Activated naive CD4-positive, alpha-beta T cell treated with anti-CD3 and anti-CD28 coated beads, Interleukin-2, amount 10 ng/mL, durations not matched to agents 7 days and 5 days (primary cell): ENCODE measurements around the gene PCDH9.

Experiments used
- CTCF ChIA-PET: fragments of 350-600 bp; sonication (Branson Sonifier 250); formaldehyde crosslinking; loops from one replicate; lab custom pipeline; 2021; ENCODE audit warnings: antibody characterized with exemption; lab: Charles Lee
- DNase-seq: peaks from one replicate; pipeline ENCODE4 v3.0.0-alpha.2; 2020
- H3K27ac Mint-ChIP-seq: one replicate; pipeline ENCODE4 v1.8.0; 2021; ENCODE audit warnings: mild to moderate bottlenecking, moderate library complexity, mixed read lengths
- H3K27me3 Mint-ChIP-seq: one replicate; pipeline ENCODE4 v1.8.0; 2021; ENCODE audit warnings: mild to moderate bottlenecking, mixed read lengths
- H3K36me3 Mint-ChIP-seq: one replicate; pipeline ENCODE4 v1.8.0; 2021; ENCODE audit warnings: mixed read lengths
- H3K4me1 Mint-ChIP-seq: one replicate; pipeline ENCODE4 v1.8.0; 2021; ENCODE audit warnings: mixed read lengths
- H3K4me3 Mint-ChIP-seq: one replicate; pipeline ENCODE4 v1.8.0; 2021; ENCODE audit warnings: mild to moderate bottlenecking, moderate library complexity, mixed read lengths
- H3K9me3 Mint-ChIP-seq: one replicate; pipeline ENCODE4 v1.8.0; 2021; ENCODE audit warnings: mixed read lengths

The PCDH9 gene

GRCh38 chr13:66402066-66402465 lies 828.1 kb downstream of the PCDH9 start:
- Mint-ChIP-seq H3K9me3 (no peaks in the 10 kb centered on the region), H3K36me3 (no peaks in the 10 kb centered on the region), H3K27me3 (no peaks in the 10 kb centered on the region), H3K4me1 (no peaks in the 10 kb centered on the region), H3K27ac (no peak overlapping the region), H3K4me3 (no peak overlapping the region)
- CTCF ChIA-PET = no interaction called here
- no peak for DNase-seq

- no peak for DNase-seq
- H3K27ac Mint-ChIP-seq = no peak overlapping the region
- H3K36me3 Mint-ChIP-seq = no peaks in the 10 kb centered on the region
- CTCF ChIA-PET = no interaction called here
- H3K27me3 Mint-ChIP-seq = no peaks in the 10 kb centered on the region
- H3K9me3 Mint-ChIP-seq = no peaks in the 10 kb centered on the region
- H3K4me1 Mint-ChIP-seq = no peaks in the 10 kb centered on the region
- no peak overlapping the region for H3K4me3 Mint-ChIP-seq
Measured at GRCh38 chr13:66400292-66400691, 829.8 kb downstream of the PCDH9 start.

GRCh38 chr13:66399873-66400272 lies 830.3 kb downstream of the PCDH9 start:
- no peak for DNase-seq
- no peaks in the 10 kb centered on the region for H3K36me3 Mint-ChIP-seq
- H3K4me3 Mint-ChIP-seq = no peak overlapping the region
- CTCF ChIA-PET = no interaction called here
- no peak overlapping the region for H3K27ac Mint-ChIP-seq
- no peaks in the 10 kb centered on the region for H3K9me3 Mint-ChIP-seq
- H3K27me3 Mint-ChIP-seq = no peaks in the 10 kb centered on the region
- H3K4me1 Mint-ChIP-seq = no peaks in the 10 kb centered on the region

- Mint-ChIP-seq H3K27ac (no peak overlapping the region), H3K27me3 (no peaks in the 10 kb centered on the region), H3K4me3 (no peak overlapping the region), H3K4me1 (no peaks in the 10 kb centered on the region), H3K36me3 (no peaks in the 10 kb centered on the region), H3K9me3 (no peaks in the 10 kb centered on the region)
- CTCF ChIA-PET = no interaction called here
- no peak for DNase-seq
Measured at GRCh38 chr13:66397133-66397532, 833.0 kb downstream of the PCDH9 start.

DNA sequence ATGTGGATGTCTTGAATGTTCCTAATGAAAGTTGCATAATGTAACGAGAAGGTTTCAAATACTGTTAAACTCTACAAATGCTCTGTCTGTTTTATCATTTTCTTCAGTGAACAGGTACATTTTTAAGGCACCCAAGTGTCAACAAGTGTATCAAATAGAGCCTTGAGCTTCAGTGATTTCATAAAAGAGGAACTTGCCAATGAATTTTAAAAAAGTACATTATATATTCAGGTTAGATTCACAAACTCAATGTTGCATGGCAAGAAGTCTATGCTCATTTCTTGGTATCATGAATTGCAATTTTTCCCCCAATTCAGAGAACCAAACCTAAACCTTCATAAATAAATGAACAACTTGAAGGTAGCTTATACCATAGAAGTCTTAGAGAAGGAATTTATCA lies 838.8 kb downstream of the PCDH9 start:
- Mint-ChIP-seq H3K27me3 (no peaks in the 10 kb centered on the region), H3K4me3 (no peak overlapping the region), H3K4me1 (no peaks in the 10 kb centered on the region), H3K36me3 (no peaks in the 10 kb centered on the region), H3K27ac (no peak overlapping the region), H3K9me3 (no peaks in the 10 kb centered on the region)
- CTCF ChIA-PET = no interaction called here
- DNase-seq = no peak

DNA sequence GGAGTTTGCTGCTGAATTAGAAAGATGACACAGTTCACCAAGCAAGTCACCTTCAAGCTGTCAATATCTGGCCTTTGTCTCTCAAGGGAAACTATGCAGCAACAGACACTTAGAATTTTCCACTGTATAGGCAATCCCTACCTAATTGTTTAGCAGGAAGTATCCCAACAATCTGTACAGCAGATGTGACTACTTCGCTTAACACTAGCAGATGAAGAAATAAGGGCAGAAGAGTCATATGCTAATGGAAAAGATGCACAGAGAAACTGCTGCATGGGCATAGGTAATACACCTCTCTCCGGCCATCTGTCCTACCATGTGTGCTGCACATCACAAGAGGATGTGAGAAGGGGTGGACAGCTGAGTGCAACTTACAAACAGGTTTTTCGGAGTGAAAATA lies 851.2 kb downstream of the PCDH9 start:
- peaks cover 1% of the 10 kb centered on the region for H3K9me3 Mint-ChIP-seq
- no peak for DNase-seq
- no peak overlapping the region for H3K27ac Mint-ChIP-seq
- CTCF ChIA-PET = no interaction called here
- H3K4me3 Mint-ChIP-seq = no peak overlapping the region
- H3K27me3 Mint-ChIP-seq = no peaks in the 10 kb centered on the region
- H3K36me3 Mint-ChIP-seq = no peaks in the 10 kb centered on the region
- H3K4me1 Mint-ChIP-seq = no peaks in the 10 kb centered on the region

DNA sequence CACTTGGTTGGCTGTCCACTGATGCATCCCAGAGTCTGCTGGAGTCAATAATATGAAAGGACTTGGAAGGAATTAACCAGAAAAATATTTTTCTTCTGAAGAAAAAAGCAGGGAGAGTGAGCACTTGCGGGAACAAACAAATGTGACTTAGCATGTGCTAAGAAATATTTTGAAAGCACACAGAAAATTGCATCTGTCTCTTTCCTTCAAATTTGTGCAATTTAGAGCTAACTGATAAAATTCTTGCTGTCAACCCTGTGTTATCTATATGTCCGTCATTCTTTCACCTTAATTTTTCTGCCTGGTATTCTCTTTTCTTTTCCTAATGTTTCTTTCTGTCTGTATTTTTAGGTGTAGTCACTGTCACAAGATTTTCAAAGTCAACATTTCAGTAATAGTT lies 852.6 kb downstream of the PCDH9 start:
- no peaks in the 10 kb centered on the region for H3K4me1 Mint-ChIP-seq
- no peak overlapping the region for H3K27ac Mint-ChIP-seq
- no peak overlapping the region for H3K4me3 Mint-ChIP-seq
- H3K9me3 Mint-ChIP-seq = peaks cover 1% of the 10 kb centered on the region
- CTCF ChIA-PET = no interaction called here
- no peaks in the 10 kb centered on the region for H3K27me3 Mint-ChIP-seq
- DNase-seq = no peak
- H3K36me3 Mint-ChIP-seq = no peaks in the 10 kb centered on the region

GRCh38 chr13:66375756-66376155 lies 854.4 kb downstream of the PCDH9 start:
- CTCF ChIA-PET = no interaction called here
- DNase-seq = no peak
- no peaks in the 10 kb centered on the region for H3K4me1 Mint-ChIP-seq
- H3K27me3 Mint-ChIP-seq = no peaks in the 10 kb centered on the region
- no peak overlapping the region for H3K4me3 Mint-ChIP-seq
- H3K36me3 Mint-ChIP-seq = no peaks in the 10 kb centered on the region
- no peak overlapping the region for H3K27ac Mint-ChIP-seq
- peaks cover 1% of the 10 kb centered on the region for H3K9me3 Mint-ChIP-seq

- H3K36me3 Mint-ChIP-seq = no peaks in the 10 kb centered on the region
- no peaks in the 10 kb centered on the region for H3K4me1 Mint-ChIP-seq
Measured at GRCh38 chr13:66369666-66370065, 860.5 kb downstream of the PCDH9 start.

GRCh38 chr13:66367356-66367755 lies 862.8 kb downstream of the PCDH9 start:
- no peaks in the 10 kb centered on the region for H3K9me3 Mint-ChIP-seq
- CTCF ChIA-PET = no interaction called here
- H3K4me3 Mint-ChIP-seq = no peak overlapping the region

More at GRCh38 chr13:66369666-66370065, 860.5 kb downstream of the PCDH9 start:
- no peak overlapping the region for H3K27ac Mint-ChIP-seq
- no peak for DNase-seq
- H3K4me3 Mint-ChIP-seq = no peak overlapping the region
- CTCF ChIA-PET = no interaction called here
- no peaks in the 10 kb centered on the region for H3K27me3 Mint-ChIP-seq
- no peaks in the 10 kb centered on the region for H3K9me3 Mint-ChIP-seq

DNA sequence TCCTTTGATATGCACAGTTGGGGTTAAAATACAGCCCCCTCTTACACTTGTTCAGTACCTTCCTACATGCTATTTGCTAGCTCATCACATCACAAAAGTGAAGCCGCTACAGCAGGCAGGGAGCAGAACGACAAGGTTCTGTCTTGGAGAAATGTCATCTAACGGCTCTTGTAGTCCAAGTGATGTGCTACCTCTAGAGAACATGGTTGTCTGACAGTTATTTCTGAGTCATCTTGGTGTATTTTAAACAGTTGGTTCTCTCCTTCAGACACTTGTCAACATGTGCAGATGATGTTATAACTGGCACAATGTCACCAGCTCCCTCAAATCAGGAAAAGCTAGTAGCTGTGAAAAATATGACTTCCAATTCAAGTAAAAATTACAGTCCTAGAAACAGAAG lies 865.0 kb downstream of the PCDH9 start:
- no peaks in the 10 kb centered on the region for H3K27me3 Mint-ChIP-seq
- no peaks in the 10 kb centered on the region for H3K36me3 Mint-ChIP-seq
- CTCF ChIA-PET = no interaction called here
- H3K4me1 Mint-ChIP-seq = no peaks in the 10 kb centered on the region
- H3K4me3 Mint-ChIP-seq = no peak overlapping the region
- no peak for DNase-seq
- H3K9me3 Mint-ChIP-seq = no peaks in the 10 kb centered on the region
- no peak overlapping the region for H3K27ac Mint-ChIP-seq

More at GRCh38 chr13:66367356-66367755, 862.8 kb downstream of the PCDH9 start:
- Mint-ChIP-seq H3K36me3 (no peaks in the 10 kb centered on the region), H3K27me3 (no peaks in the 10 kb centered on the region), H3K27ac (no peak overlapping the region), H3K4me1 (no peaks in the 10 kb centered on the region)
- no peak for DNase-seq

DNA sequence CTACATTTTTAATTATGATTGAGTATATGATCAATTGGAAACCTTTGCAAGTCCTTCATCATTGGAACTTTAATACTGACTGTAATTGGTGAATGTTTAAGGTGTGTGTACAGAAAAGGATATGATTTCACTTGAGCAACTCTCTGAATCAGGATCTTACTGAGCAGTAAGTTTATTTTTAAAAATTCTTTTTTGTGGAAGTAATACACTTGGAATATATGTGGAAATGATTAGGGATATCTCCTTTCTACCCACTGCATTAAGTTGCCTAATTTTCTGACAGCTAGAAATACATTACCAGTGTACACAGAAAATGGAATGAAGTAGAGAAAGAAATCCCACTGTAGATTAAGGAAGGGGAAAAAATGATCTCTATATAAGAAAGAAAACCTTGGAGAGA lies 865.8 kb downstream of the PCDH9 start:
- Mint-ChIP-seq H3K27me3 (no peaks in the 10 kb centered on the region), H3K4me1 (no peaks in the 10 kb centered on the region), H3K27ac (no peak overlapping the region), H3K4me3 (no peak overlapping the region), H3K9me3 (no peaks in the 10 kb centered on the region), H3K36me3 (no peaks in the 10 kb centered on the region)
- CTCF ChIA-PET = no interaction called here
- no peak for DNase-seq

DNA sequence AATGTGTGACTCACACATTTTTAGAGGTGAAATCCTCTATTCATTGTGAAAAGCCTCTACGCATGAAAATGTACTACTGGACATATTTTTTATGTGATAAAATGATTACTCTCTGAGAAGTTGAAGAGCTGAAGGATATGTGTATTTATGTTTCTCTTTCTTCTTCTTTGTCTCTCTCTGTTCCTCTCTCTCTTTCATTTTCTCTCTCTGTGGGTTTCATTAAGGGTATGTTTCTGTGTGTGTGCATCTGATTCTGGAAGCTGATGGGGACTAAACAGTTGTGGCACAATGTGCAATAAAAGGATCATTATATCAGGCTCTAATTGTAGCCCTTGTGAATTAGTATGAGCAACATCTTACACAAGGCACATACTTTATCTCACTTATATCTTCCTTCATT lies 867.7 kb downstream of the PCDH9 start:
- Mint-ChIP-seq H3K9me3 (no peaks in the 10 kb centered on the region), H3K4me3 (no peak overlapping the region), H3K27me3 (no peaks in the 10 kb centered on the region), H3K4me1 (no peaks in the 10 kb centered on the region), H3K27ac (no peak overlapping the region), H3K36me3 (no peaks in the 10 kb centered on the region)
- no peak for DNase-seq
- CTCF ChIA-PET = no interaction called here

- no peaks in the 10 kb centered on the region for H3K9me3 Mint-ChIP-seq
- DNase-seq = no peak
- no peaks in the 10 kb centered on the region for H3K27me3 Mint-ChIP-seq
- no peaks in the 10 kb centered on the region for H3K36me3 Mint-ChIP-seq
- no peak overlapping the region for H3K27ac Mint-ChIP-seq
- no peak overlapping the region for H3K4me3 Mint-ChIP-seq
- H3K4me1 Mint-ChIP-seq = no peaks in the 10 kb centered on the region
- CTCF ChIA-PET = no interaction called here
Measured at GRCh38 chr13:66359910-66360552, 870.1 kb downstream of the PCDH9 start.

GRCh38 chr13:66359393-66359792 lies 870.7 kb downstream of the PCDH9 start:
- no peak overlapping the region for H3K4me3 Mint-ChIP-seq
- no peak overlapping the region for H3K27ac Mint-ChIP-seq
- no peak for DNase-seq
- no peaks in the 10 kb centered on the region for H3K36me3 Mint-ChIP-seq
- CTCF ChIA-PET = no interaction called here
- no peaks in the 10 kb centered on the region for H3K9me3 Mint-ChIP-seq
- H3K4me1 Mint-ChIP-seq = no peaks in the 10 kb centered on the region
- no peaks in the 10 kb centered on the region for H3K27me3 Mint-ChIP-seq

GRCh38 chr13:66358564-66358963 lies 871.6 kb downstream of the PCDH9 start:
- CTCF ChIA-PET = no interaction called here

More at GRCh38 chr13:66358564-66358963, 871.6 kb downstream of the PCDH9 start:
- H3K4me3 Mint-ChIP-seq = no peak overlapping the region
- no peaks in the 10 kb centered on the region for H3K36me3 Mint-ChIP-seq
- no peaks in the 10 kb centered on the region for H3K27me3 Mint-ChIP-seq
- H3K9me3 Mint-ChIP-seq = no peaks in the 10 kb centered on the region
- H3K27ac Mint-ChIP-seq = no peak overlapping the region
- no peaks in the 10 kb centered on the region for H3K4me1 Mint-ChIP-seq
- no peak for DNase-seq
